D341Med (cell line): ENCODE results near the gene LRRC27.

Experiments used
- DNase-seq: peaks from one replicate; pipeline ENCODE4 v3.0.0; 2012; ENCODE audit warnings: low spot score

LRRC27 gene

GRCh38 chr10:132414402-132415016, 82.5 kb downstream of the LRRC27 start:
- no peak for DNase-seq

DNA sequence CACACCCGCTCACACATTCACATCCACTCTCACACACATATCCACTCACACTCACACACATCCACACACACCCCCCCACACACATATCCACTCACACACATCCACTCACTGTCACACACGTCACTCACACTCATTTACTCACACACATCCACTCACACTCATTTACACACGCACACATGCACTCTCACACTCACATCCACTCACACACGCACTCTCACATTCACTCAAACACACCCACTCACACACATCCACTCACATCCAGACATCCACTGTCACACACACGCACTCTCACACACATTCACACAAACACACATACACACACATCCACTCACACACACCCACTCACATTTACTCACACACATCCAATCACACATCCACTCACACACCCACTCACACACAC, 83.3 kb downstream of the LRRC27 start:
- no peak for DNase-seq

GRCh38 chr10:132415956-132416355, 84.0 kb downstream of the LRRC27 start:
- no peak for DNase-seq

- DNase-seq = no peak
Observed at GRCh38 chr10:132416566-132417256, 84.7 kb downstream of the LRRC27 start.

- DNase-seq = no peak
Observed at GRCh38 chr10:132417257-132417910, 85.4 kb downstream of the LRRC27 start.

GRCh38 chr10:132417957-132418441, 86.0 kb downstream of the LRRC27 start:
- DNase-seq = no peak

DNA sequence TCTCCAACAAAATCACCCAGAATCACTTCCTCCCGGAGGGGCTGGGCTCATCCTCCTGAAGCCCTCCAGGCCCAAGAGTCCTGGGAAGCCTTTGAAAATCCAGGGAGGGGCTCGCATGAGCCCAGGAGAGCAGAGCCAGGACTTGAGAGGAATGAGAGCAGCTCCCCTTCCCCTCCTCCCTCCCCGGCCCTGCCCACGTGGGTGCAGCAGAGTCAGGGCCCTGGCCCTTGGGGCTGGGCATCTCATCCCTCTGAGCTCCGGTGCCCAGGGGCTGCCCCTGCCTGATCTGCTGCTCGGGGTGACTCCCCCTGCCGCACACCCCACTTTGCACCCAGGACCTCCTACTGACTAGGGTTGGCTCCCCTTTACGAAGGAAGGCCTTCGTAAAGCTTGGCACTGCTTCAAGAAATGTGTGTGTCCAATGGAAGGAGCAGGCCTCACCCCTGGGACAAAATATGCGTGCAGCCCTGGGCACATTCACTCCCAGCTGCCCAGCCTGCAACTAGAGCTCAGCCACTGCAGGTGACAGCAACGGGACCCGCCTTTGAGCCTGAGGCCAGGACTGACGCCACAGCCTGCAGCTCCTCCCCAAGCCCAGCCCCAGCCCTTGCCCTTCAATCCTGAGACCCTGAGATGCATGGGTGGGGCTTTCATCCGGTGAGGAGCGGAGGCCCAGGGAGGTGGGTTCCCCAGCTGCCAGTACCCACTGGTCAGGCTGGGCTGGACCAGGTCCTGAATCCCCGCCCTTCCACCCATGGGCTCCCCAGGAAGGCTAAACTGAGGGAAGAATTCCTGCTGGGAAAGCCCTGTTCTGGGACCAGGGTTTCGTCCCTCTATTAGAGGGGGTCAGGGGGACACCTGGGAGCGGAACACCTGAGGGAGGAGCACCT, 86.8 kb downstream of the LRRC27 start:
- DNase-seq = no peak

DNA sequence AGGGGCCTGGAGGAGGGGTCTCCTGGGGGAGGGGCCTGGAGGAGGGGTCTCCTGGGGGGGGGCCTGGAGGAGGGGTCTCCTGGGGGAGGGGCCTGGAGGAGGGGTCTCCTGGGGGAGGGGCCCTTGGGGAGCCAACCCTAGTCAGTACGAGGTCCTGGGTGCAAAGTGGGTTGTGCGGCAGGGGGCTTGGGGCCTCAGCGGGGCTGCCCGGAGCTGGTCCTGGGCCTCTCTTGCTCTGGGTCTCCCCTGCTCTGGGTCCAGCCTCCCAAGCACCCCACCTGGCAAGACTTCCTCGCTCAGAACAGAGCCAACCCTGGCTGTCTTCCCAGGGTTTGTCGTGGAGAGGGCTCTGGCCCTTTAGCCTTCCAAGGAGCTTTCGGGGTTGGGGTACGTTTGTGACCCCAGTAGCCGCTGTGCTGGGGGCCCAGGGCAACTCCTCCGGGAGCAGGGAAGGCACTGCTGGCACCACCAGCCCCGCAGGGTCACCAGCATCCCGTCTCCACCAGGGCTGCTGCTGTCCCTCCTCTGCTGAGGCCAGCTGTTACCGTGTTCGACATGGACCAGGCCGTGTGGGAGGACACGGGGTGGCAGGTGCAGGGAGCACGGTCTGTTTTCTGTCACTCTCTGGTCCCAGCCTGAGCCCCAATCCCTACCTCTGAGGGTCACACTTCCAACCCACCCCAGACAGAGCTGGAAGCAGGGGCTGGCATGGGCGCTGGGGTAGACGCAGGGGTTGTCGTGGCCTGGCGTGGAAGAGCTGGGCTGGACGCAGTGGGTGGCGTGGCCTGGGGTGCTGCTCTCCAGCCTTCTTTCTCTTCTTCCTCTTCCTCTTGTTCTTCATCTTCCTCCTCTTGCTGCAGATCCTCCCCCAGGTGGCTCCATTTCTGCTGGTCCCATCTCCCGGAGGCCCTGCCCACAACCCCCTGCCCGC, 87.8 kb downstream of the LRRC27 start:
- DNase-seq = no peak

- DNase-seq = no peak
Observed at GRCh38 chr10:132420469-132420980, 88.5 kb downstream of the LRRC27 start.

DNA sequence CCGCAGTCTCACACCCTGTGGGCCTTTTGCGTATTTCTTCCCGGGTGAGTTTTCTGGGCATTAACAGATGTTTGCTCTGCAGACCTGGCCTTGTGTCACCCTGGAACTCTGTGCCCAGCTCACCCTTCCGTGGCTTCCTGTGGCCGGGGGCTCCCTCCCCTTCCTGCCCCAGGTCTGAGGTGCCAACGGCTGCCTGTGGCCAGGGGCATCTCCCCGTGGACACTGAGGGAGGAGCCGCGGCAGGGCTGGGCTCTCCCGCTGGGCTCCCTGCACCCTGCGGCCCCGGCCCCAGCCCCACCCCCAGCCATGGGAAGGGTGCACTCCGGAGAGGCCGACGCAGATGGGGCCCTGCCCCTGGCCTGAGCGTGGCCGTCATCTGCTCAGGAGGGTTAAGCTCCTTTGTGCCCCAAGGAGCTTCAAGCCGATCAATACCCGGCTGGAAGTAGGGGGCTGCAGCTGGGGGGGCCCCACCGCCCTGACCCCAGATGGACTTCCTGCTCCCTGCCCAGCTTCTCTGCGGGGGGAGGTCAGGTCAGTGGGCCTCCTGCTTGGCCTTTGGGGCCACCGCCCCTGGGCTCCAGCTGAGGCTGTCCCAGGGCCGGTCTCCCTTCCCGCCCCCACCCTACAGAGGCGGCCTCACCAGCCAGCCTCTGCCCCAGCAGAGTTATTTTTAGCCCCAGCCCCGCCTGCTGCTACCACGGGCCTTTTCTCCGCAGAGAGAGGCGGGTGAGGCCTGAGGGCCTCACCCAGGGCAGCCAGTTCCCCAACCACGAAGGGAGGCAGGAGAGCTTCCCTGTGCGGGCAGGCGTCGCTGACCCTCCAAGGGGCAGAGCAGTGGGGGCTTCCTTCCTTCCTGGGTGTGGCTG, 89.2 kb downstream of the LRRC27 start:
- DNase-seq = no peak

DNA sequence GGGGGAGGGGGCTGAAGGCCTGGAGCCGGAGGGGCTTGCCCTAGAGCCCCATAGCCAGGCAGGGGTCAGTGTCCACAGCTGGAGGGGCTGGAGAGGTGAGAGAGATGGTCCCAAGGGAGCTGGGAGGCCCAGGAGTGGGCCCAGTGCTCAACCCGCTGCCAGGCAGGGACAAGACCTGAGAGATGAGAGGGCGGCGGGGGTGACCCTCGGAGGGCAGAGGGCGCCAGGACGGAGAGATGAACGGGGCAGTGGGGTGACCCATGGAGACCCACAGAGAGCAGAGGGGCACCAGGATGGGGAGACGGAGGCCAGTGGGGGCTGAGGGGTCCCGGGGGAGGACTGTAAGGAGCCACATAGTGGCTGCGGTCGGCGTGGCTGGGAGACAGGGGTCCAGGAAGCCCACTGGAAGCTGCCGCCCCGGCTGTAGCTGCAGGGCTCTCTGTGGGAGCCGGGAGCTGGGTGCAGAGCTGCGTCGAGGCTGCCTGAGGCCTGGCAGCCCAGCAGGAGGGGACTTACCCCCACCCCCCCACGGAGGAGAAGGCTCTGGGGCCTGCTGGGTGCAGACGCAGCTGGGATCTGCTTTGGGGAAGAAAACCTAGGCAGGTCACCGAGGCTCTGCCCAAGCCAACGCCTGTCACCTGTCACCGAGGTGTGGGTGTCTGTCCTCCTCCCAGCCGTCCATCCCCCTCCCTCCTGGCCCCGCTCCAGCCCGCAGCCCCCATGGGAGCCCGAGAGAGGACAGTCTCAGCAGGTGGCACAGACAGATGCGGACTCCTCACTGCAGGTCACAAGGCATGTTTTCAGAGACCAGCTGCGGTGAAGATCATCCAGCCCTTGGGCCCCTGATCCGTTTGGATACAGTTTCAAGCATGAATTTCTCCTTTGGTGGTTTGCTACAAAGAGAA, 90.1 kb downstream of the LRRC27 start:
- DNase-seq = peak; percentile 51

- DNase-seq = no peak
Observed at GRCh38 chr10:132422903-132423825, 91.2 kb downstream of the LRRC27 start.

- no peak for DNase-seq
Observed at GRCh38 chr10:132423966-132424861, 92.2 kb downstream of the LRRC27 start.

DNA sequence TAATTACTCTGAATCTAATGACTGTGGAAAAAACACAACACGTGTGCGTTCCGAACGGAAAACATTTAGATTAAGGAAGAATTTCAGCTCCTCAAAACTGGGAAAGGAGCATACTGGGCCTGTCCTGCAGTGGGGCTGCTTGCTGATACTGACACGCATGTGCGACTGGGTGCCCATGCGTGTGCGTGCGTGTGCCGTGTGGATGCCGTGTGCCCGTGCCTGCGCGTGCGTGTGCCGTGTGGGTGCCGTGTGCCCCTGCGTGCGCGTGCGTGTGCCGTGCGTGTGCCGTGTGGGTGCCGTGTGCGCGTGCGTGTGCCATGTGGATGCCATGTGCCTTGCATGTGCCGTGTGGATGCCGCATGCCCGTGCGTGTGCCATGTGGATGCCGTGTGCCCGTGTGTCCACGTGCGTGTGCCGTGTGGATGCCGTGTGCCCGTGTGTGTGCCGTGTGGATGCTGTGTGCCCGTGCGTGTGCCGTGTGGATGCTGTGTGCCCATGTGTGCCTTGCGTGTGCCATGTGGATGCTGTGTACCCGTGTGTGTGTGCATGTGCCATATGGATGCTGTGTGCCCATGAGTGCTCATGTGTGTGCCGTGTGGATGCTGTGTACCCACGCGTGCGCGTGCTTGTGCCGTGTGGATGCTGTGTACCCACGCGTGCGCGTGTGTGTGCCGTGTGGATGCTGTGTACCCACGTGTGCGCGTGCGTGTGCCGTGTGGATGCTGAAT, 93.2 kb downstream of the LRRC27 start:
- no peak for DNase-seq

- no peak for DNase-seq
Observed at GRCh38 chr10:132425757-132426155, 93.8 kb downstream of the LRRC27 start.
